Hematopoietic multipotent progenitor cell treated with erythropoietin and hydrocortisone succinate and interleukin-3 and kit ligand, for 6 days (in vitro differentiated cells): ENCODE measurements around the gene FETUB.

Experiments
- DNase-seq: peaks from one replicate; pipeline ENCODE4 v3.0.0-alpha.2; 2015

Gene FETUB, protein sequence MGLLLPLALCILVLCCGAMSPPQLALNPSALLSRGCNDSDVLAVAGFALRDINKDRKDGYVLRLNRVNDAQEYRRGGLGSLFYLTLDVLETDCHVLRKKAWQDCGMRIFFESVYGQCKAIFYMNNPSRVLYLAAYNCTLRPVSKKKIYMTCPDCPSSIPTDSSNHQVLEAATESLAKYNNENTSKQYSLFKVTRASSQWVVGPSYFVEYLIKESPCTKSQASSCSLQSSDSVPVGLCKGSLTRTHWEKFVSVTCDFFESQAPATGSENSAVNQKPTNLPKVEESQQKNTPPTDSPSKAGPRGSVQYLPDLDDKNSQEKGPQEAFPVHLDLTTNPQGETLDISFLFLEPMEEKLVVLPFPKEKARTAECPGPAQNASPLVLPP

DNA sequence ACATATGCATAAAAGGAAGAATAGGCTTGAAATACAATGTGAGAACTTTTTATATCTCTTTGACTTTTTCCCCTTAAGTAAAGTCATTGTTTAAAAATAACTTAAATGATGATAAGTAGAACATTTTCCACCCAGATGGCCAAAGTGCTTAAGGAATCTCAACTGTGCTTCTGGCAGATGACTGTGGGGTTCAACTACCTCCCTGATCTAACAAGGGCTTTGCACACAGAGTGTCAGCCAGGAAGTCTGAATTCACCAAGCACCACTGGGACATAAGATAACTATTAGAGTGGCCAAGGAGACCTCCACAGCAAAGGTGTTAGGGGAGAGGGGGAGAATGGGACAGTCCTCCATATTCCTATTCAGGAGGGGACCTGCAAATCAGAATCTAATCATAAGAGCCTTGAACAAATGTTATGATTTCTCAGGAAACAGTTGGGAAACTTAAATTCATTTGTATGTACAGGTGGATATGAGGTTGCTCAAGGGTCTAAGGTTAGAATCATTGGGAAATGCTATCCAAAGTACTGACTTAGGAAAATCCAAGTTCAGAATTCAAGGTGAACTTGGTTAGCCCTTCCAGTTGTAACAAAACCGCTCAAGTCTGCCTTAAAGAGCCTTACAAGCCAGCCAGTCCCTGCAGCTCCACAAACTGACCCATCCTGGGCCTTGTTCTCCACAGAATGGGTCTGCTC lies at the start of gene FETUB:
Gene FETUB (plus strand): TSS at position 622 of the 695 bp plus-strand sequence. CDS start 62 bp downstream, at position 684.
- DNase-seq: no peak

DNA sequence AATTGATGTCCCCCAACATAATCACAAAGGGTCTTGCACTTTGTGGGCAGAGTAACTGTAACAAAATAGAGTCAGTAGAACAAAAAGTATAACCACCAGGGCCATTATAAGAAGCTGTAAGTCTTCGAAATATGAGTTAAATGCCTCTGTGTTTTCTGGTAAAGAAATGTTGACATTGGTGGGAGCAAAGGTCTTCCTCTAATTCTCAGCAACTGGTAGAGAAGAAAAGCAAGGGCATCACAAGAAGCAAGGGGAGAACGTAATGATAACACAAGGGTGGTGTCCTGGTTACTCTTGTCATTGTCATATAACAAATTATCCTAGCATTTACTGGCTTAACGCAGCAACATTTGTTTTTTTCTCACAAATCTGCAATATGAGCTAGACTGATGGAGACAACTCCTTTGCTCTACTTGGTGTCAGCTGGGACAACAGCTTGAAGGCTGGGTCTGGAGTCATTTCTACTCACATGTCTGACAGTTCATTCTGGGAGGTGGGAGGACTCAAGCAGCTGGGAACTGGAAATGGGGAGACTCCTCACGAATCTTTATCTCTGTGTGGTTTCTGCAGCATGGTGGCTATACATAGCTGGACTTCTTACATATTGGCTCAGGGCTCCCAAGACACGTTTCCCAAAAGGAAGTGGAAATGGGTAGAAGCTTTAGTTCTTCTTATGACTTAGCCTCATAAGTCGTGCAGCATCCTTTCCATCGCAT lies 49.5 kb upstream of the FETUB start:
- no peak for DNase-seq

DNA sequence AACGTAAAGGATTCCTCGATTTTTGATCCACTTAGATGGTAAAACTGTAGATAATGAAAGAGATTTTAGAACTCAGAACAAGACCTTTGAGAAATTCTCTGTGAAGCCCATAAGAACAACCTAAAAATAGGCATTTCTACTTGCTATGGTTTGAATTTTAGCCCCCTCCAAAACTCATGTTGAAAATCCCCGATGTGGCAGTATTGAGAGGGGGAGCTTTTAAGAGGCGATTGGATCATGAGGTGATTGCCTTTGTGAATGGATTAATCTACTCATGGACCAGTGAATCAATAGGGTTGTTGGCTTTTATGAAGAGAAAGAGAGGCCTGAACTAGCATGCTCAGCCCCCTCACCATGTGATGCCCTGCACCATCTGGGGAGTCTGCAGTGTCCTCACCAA lies 47.5 kb upstream of the FETUB start:
- no peak for DNase-seq

DNA sequence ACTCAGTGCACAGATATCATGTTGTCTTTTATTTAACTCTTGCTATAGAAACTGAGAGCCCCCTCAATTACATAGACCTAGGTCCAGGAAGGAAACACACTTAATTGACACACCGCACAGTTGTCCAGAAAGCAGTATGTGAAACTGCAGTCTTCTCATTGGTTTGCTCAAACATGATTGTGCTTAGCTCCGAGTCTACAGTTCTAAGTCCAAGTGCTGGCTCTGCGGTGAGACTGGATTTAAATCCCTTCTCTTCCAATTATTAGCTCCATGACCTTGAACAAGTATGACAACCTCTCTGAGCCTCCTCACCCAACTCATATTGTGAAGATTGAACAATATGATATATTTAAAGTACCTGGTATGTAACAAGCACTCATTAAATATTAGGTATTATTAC lies 46.3 kb upstream of the FETUB start:
- no peak for DNase-seq

DNA sequence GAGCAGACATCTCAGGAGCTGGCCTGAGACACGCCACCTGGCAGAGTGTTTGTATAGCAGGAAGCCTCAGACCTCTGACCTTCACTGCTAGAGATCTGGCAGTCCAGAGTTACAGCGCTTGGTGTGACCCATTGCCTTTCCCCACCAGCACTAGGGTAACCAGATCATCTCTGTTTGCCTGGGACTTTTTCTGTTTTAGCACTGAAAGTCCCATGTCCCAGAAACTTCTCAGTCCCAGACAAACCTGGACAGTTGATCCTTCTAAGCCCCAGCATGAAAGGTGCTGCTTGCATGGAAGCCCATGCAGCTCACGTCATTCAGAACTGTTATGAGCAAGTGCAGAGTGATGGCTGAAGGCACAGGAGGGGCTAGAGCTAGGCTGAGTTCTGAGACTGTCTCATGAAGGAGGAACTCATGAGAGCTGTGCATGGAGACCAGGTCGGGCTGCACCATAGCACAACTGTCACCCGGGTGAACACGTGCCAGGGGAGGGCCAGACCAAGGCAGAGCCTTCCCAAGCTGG lies 45.5 kb upstream of the FETUB start:
- no peak for DNase-seq

DNA sequence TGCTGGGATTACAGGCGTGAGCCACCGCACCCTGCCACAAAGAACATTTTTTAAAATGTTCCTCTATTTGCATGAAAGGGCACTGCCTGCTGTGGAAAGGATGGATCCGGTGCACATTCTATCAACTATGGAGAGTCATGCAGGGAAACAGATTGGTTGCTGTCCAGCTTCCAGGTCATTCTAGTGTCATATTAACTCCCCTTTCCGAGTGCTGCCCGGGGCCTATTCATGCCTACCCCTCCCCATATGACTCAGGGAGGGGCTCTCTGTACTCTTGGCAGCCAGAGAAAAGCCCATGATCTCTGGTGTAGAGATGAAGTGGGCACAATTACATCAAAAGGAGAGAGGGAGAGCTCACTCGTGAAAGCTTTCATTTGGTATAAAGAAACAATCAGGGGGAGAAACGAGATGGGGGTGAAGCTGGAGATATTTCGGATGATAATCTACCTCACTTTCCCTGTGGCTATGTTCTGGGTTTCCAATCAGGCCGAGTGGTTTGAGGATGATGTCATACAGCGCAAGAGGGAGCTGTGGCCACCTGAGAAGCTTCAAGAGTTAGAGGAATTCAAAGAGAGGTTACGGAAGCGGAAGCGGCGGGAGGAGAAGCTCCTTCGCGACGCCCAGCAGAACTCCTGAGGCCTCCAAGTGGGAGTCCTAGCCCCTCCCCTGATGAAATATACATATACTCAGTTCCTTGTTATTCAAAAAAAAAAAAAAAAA lies 43.5 kb upstream of the FETUB start:
- DNase-seq: no peak

DNA sequence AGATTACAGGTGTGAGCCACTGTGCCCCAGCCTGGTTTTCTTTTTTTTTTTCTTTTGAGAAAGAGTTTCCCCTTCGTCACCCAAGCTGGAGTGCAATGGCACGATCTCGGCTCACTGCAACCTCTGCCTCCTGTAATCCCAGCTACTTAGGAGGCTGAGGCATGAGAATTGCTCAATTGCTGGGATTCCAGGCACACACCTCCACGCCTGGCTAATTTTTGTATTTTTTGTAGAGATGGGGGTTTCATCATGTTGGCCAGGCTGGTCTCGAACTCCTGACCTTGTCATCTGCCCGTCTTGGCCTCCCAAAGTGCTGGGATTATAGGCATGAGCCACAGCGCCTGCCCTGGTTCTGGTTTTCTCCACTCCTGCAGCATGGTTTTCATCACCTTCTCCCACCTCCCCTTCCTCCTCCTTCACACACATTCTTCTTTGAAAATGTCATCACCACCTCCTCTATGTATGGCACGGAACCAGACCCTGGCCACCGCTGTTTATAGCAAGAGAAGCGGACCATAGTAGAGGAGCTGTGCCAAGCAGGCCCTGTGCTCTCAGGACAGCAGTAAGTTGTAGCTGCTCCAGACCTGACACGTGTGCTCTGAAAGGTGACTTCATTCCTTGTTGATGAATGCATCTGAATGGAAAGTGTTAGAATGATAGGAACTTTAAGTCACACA lies 42.0 kb upstream of the FETUB start:
- no peak for DNase-seq

DNA sequence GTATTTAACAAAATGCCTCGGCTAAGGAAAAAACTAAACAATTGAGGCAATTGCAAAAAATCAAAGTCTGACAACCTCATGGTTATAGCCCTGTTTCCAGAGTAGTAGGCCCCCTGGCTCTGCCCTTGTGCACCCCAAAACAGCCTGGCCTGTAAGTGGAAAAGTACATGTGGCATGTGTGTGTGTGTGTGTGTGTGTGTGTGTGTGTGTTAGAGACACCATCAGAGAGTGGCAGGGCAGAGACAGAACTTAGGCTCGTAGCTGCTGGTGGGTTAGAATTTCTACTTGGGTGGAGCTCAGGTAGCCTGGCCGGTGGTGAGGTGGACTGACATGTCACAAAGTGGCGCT lies 41.4 kb upstream of the FETUB start:
- DNase-seq: no peak

DNA sequence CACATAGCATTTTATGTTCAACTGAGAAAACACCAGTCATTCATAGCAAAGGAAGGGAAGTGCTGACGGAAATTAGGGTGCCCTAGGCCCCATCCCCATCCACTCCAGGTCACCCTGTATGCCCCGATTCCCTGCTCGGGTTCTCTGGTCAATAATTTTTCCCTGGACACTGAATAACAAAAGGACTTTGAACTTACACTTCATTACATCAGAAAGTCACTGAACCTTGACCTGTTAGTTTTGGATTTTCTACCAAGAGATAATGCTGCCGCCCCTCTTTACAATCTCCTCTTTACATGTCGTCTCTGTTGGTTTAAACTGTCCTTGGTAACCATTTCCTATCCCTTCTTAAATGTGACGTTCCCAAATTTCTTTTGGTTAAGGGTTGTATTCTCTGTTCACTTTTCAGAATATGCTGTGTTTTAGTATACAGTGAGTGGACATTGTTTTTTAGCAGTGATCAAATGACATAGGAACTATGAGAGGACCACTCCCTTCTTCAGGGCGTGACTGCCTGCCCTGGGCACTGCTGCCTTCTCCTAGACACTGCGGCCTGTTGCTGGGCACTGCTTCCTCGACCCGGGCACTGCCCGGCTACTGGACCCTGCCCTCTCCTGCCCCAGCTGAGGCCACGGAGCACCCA lies 40.9 kb upstream of the FETUB start:
- no peak for DNase-seq

DNA sequence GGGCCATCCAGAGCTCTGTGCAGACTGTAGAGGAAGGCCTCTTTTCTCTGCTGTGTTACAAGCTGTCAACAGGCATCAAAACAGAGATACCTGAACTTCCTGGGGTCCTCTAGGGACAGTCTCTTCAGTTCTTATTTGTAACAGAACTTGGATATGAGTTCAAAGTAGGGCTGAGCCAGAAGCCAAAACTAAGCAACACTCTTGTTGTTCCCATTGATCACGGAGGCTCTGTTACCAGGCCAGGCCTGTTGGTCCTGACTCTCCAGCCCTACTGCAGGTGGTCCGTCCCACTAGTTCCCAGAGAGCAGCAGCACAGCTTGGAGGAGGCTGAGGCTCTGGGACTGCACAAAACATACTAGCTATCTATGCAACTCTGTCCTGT lies 40.4 kb upstream of the FETUB start:
- no peak for DNase-seq

DNA sequence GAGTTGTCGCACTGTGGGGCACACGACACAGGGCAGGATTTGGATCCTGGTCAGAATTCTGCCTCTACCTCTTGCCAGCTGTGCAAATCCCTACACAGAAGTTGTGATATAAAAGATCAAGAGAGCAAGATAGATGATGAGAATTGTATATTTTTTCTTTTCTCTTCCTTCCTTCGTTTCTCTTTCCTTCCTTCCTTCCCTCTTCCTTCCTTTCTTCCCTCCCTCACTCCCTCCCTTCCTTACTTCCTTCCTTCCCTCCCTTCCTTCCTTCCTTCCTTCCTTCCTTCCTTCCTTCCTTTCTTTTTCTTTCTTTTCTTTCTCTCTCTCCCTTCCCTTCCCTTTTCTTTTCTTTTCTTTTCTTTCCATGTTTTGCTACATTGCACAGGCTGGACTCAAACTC lies 39.3 kb upstream of the FETUB start:
- no peak for DNase-seq

DNA sequence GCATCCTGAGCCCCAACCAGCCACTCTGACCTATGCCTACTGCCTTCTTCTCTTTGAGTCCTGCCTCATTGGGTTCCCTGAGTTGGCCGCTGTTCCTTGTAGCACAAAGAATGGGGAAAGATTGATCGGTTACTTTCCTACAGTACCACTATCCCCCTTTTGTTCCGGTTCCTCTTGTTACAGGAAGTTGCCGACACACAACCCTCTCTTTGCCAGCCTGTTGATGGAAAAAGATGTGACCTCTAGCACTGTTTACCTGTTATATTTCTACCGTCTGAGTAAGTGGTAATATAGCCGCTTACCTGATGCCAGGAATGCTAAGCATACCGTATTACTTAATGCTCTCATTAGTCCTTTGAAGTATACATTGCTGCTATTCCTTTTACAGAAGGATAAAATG lies 37.0 kb upstream of the FETUB start:
- no peak for DNase-seq

DNA sequence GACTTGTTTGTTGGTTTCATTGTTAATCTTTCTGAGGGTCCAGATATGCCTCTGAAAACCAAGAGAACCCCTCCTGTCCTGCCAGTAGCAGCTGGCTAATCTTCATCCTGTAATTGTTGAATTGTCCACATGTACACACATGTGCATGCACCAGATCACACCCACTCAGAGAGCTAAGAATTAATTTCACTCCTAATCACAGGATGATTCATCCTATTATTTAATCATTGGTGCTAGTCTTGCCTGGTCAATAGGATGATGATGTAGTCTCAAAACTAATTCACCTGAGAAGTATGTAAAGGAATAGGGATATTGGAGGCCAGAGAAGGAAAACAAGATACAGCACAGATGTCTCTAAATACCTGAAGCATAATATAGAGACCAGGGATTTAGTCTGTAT lies 35.1 kb upstream of the FETUB start:
- DNase-seq: no peak

DNA sequence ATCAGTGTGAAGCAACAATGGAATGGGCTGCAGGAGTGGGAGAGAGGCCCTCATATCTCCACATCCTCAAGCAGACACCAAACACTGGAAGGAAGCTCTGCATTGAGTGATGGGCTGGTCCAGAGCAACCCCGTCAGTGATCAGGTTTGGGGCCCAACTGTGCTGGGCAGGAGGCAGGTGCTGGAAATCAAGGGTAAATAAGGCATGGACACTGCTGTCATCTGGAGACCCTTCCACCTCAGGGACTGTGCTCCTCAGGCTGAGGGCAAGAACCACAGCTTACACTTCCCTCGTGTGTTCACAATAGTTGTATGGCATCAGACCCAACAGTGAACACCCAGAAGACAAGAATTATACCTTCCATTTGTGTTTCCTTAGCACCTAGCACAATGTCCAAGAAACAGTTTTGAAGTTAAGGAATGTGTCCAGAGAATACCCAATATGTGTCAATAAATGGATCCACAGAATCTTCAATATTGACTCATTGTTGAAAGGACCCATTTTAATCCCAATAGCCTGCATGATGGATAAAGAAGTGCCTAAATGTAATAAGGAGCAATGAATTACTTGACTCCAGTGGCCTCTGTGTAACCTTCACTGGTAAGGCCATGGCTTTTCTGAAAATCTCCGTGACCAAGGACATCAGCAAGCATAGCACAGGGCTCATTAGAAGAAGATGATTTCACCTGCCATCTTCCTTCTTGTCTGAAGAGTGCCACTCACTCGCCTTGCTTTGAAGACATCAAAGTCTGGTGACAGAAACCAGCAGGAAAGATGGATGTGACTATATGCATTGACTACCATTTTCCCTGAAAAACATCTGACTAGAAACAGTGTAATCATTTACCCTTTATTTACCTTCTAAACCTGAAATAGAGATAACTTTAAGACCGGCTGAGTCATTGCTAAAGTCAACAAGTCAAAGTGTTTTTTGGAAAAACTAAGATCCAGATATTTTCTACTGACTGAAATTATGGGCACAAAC lies 34.3 kb upstream of the FETUB start:
- DNase-seq: no peak

DNA sequence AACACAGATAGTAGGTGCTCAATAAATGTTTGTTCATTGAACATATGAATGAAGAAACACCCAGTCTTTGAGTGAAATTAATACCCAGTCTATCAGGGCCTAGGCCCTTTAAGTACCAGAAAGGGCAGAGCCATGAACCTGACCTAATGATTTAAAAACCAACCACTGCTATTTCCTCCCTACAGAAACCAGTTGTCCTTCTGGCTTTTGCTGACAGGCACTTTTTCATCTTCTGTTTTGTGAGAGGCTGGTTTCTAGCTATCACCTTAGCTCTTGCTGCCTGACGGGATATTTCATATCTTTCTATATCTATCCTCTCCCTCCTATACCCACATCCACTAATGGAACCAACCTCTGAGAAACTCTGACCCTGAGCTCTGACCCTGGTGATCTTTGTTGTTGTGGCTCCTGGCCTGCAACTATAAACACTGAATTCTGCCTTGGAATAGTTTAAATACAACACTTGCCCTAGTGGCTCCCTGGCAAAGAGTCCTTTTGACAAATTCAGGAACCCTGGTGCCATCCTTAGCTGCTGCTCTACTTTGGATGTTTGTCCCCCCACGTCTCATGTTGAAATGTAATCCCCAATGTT lies 31.5 kb upstream of the FETUB start:
- DNase-seq: no peak

DNA sequence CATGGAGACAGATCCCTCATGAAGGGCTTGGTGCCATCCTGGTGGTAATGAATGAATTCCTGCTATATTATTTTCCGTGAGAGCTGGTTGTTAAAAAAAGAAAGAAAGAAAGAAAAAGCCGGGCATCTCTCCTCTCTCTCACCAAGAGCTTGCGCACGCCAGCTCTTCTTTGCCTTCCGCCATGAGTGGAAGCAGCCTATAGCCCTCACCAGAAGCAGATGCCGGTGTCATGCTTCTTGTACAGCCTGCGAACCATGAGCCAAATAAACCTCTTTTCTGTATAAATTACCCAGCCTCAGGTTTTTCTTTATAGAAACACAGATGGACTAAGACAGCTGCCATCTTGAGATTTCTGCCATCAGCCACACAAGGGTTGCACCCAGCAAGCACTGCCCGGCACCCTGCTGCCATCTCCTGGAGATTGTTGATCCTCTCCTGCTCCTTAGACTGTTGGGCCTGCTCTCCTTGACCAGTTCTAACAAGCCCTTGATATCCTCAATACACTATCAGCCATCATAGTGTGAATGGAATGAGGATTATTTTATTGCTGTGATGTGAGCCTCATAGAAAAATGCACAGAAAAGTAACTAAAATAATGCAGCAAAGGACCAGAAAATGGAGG lies 30.8 kb upstream of the FETUB start:
- DNase-seq: peak; percentile 35

DNA sequence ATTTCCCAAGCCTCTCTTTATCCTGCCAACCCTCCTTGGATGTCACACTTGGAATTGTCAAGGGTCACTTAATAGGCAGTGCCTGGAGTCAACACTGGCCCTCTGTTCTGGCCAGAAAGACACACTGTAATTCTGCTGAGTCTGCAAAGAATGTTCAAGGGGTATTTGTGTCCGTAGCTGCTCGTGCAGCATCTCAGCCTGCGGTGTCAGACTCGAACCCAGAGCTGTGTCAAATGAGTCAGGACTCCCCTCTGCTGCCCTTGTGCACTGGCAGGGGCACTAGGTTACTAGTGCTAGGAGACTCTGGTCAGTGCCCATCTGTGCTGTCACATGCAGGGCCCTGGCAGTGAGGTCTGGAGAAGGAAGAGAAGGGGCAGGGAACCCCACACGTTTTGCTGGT lies 28.1 kb upstream of the FETUB start:
- no peak for DNase-seq

DNA sequence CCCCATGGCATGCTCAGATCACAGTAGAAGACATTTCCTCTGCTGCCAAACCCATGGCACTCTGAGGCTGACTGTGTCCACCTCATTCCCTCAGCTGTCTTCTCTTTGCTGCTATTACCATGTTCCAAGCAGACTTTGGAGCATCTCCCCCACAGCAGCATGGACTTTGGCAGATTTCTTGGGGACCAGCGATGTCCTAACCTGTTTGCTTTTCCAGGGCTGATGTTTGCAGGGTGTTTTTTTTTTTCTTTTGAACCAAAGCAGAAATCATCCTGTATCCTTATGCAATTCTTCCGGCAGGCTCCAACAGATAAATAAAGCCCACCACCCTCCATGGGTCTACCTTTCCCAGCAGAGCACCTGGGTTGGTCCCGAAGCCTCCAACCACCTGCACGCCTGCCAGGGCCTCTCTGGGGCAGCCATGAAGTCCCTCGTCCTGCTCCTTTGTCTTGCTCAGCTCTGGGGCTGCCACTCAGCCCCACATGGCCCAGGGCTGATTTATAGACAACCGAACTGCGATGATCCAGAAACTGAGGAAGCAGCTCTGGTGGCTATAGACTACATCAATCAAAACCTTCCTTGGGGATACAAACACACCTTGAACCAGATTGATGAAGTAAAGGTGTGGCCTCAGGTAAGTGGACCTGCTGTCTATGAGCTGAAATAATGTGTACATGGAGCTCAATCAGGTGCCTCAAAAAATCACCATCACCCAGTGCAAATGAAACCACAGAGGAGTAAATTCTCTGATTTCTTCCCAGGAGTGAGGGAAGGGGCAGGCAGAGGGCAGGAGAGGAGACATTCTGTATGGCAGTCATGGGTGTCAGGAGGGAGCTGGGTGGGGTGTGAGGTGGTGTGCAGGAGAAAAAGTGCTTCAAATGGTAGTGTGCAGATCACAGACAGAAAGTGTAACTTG lies 27.2 kb upstream of the FETUB start, which contains the start of gene AHSG:
Gene AHSG (plus strand): TSS at position 340 of the 916 bp plus-strand sequence. CDS start 82 bp downstream, at position 422.
- DNase-seq: no peak
